ENCODE results near the gene PNPLA2.

- no peak for TF ChIP-seq RFX5 (IDR thresholded peaks at IDR 0.05; ENCODE audit: low read depth, low read length)
- TF ChIP-seq REST (IDR thresholded peaks at IDR 0.05; ENCODE audit: low read depth, low read length): no peak
- TF ChIP-seq ZZZ3 (IDR thresholded peaks at IDR 0.05; ENCODE audit: control insufficient read depth, insufficient read length, low read depth): no peak
- no peak for TF ChIP-seq BRCA1 (IDR thresholded peaks at IDR 0.05; ENCODE audit: low read depth, low read length)
- no peak for TF ChIP-seq CTCF (IDR thresholded peaks at IDR 0.05 in 2 of 3, conservative IDR thresholded peaks at IDR 0.05 in 1 of 3; ENCODE audit: control insufficient read depth in 2 of 3, extremely low read depth in 1 of 3, insufficient read depth in 1 of 3, low read depth in 3 of 3, low read length in 3 of 3)
- TF ChIP-seq ZBTB4 (CRISPR knock-in tag; IDR thresholded peaks at IDR 0.05): no peak
- no peak for TF ChIP-seq CREM (IDR thresholded peaks at IDR 0.05; ENCODE audit: low read depth)
- TF ChIP-seq MAX (IDR thresholded peaks at IDR 0.05; ENCODE audit: low read depth, low read length): no peak
- TF ChIP-seq RAD51 (IDR thresholded peaks at IDR 0.05): no peak
- no peak for TF ChIP-seq NR2F1 (conservative IDR thresholded peaks at IDR 0.05)
- no peak for TF ChIP-seq STAT3 (IDR thresholded peaks at IDR 0.05; ENCODE audit: low read depth, low read length)
- no peak for TF ChIP-seq EZH2 (IDR thresholded peaks at IDR 0.05; ENCODE audit: borderline replicate concordance, control insufficient read depth, low read depth, low read length)
- TF ChIP-seq ZNF274 (IDR thresholded peaks at IDR 0.05; ENCODE audit: insufficient read depth, insufficient read length): no peak
These were observed 27.3 kb downstream of the PNPLA2 start for GRCh38 chr11:845872-846495.

All from GM12878 (cell line).